CD4-positive, alpha-beta T cell (primary cell): ENCODE measurements around the gene NEK4. TPM values are rescaled to one million over a fixed set of nuclear protein-coding genes. Genes with fewer than 3 reads are reported as not detected.

Experiments
- ATAC-seq: fragments of 200-7000 bp; cut with Tn5 transposase; one replicate; pipeline ENCODE4 v1.10.0; 2022; ENCODE audit warnings: mild to moderate bottlenecking; ENCODE audit not compliant: poor library complexity
- CTCF ChIA-PET: fragments of 350-600 bp; sonication (Branson Sonifier 250); formaldehyde crosslinking; loops from one replicate; lab custom pipeline; 2021; ENCODE audit warnings: antibody characterized with exemption, inconsistent platforms; lab: Charles Lee
- POLR2A ChIA-PET: fragments of 350-600 bp; sonication (Branson Sonifier 250); formaldehyde crosslinking; loops from one replicate; lab custom pipeline; 2021; ENCODE audit warnings: antibody characterized with exemption, inconsistent platforms; lab: Charles Lee
- DNase-seq, 14 experiments: peaks; one replicate each; pipeline ENCODE4 v3.0.0-alpha.2; 2013 to 2020; ENCODE audit warnings: mixed read lengths in 2 of 14
- H3K27ac ChIP-seq, 2 donors: one replicate each; pipeline versions ENCODE4 v1.5.1 to v1.7.0; 2013; ENCODE audit warnings: low read length in 2 of 2, low read depth in 1 of 2, mild to moderate bottlenecking in 1 of 2
- H3K27me3 ChIP-seq, 2 experiments: 1 replicate in 1 of 2; 2 replicates in 1 of 2; pipeline versions ENCODE4 v1.6.1 to v1.7.0; 2013; ENCODE audit warnings: low read length in 2 of 2, control low read depth in 1 of 2, mild to moderate bottlenecking in 1 of 2, moderate library complexity in 1 of 2; ENCODE audit not compliant: insufficient read depth in 2 of 2, control insufficient read depth in 1 of 2
- H3K36me3 ChIP-seq: one replicate; pipeline ENCODE4 v1.6.1; 2013; ENCODE audit warnings: low read length, control low read depth; ENCODE audit not compliant: insufficient read depth
- H3K4me1 ChIP-seq: one replicate; pipeline ENCODE4 v1.6.1; 2013; ENCODE audit warnings: low read length, control low read depth; ENCODE audit not compliant: insufficient read depth
- H3K4me3 ChIP-seq: one replicate; pipeline ENCODE4 v1.5.1; 2013; ENCODE audit warnings: mild to moderate bottlenecking, low read length, moderate library complexity
- H3K9me3 ChIP-seq, 2 experiments: 1 replicate in 1 of 2; 2 replicates in 1 of 2; pipeline versions ENCODE4 v1.6.1 to v1.7.0; 2013; ENCODE audit warnings: low read length in 2 of 2, mild to moderate bottlenecking in 2 of 2, control low read depth in 1 of 2, moderate library complexity in 1 of 2; ENCODE audit not compliant: control insufficient read depth in 1 of 2, insufficient read depth in 1 of 2
- H3K27ac Mint-ChIP-seq: one replicate; pipeline ENCODE4 v1.8.0; 2020; ENCODE audit warnings: mixed read lengths
- H3K27me3 Mint-ChIP-seq: one replicate; pipeline ENCODE4 v1.8.0; 2021; ENCODE audit warnings: mixed read lengths
- H3K36me3 Mint-ChIP-seq: one replicate; pipeline ENCODE4 v1.8.0; 2021; ENCODE audit warnings: low read depth, mixed read lengths
- H3K4me1 Mint-ChIP-seq: one replicate; pipeline ENCODE4 v1.8.0; 2021; ENCODE audit warnings: low read depth, mixed read lengths
- H3K4me3 Mint-ChIP-seq: one replicate; pipeline ENCODE4 v1.8.0; 2020; ENCODE audit warnings: mild to moderate bottlenecking, mixed read lengths
- H3K9me3 Mint-ChIP-seq: one replicate; pipeline ENCODE4 v1.8.0; 2020; ENCODE audit warnings: mixed read lengths
- CTCF ChIP-seq: fragments of 200-600 bp; IDR thresholded peaks from one replicate; pipeline ENCODE4 v1.8.0; 2022; ENCODE audit warnings: antibody characterized with exemption, mild to moderate bottlenecking
- intact Hi-C, 2 experiments: fragments of 100-400 bp; cut with DNase I in 1 of 2; cut with micrococcal nuclease in 1 of 2; formaldehyde crosslinking; loops; one replicate each; pipeline versions ENCODE4 v1.15.1 to v1.9.0; 2023 to 2025; cut with DNase I, micrococcal nuclease
- total RNA-seq, 174 experiments: library from RNA in 2 of 174; stranded (reverse) in 2 of 174; gene quantifications; one replicate each; pipeline ENCODE4 v1.2.3 and lab custom pipeline; 2021 to 2026

Gene NEK4
- total RNA-seq, 2 experiments from 2014 or later, result 6.1 to 6.9 TPM

GRCh38 chr3:52779837-52780585 lies 9.3 kb upstream of the NEK4 start:
- Mint-ChIP-seq H3K27ac (no peak overlapping the region), H3K4me3 (no peak overlapping the region), H3K27me3 (no peaks in the 10 kb centered on the region), H3K9me3 (no peaks in the 10 kb centered on the region), H3K36me3 (no peaks in the 10 kb centered on the region), H3K4me1 (no peaks in the 10 kb centered on the region)
- CTCF ChIA-PET, result no interaction called here
- POLR2A ChIA-PET, result no interaction called here
- no peaks in the 10 kb centered on the region for H3K9me3 ChIP-seq
- intact Hi-C loops, result no loop called here
- DNase-seq (no peak), ATAC-seq (no peak)
- H3K4me3 ChIP-seq, result no peak overlapping the region
- no peaks in the 10 kb centered on the region for H3K4me1 ChIP-seq
- no peaks in the 10 kb centered on the region for H3K36me3 ChIP-seq
- TF ChIP-seq CTCF, result no peak
- no peak overlapping the region for H3K27ac ChIP-seq
- H3K27me3 ChIP-seq, result no peaks in the 10 kb centered on the region

- H3K27ac Mint-ChIP-seq, result no peak overlapping the region
- no peak for ATAC-seq
- no peaks in the 10 kb centered on the region for H3K4me1 ChIP-seq
- no peak overlapping the region for H3K4me3 Mint-ChIP-seq
- CTCF ChIA-PET, result no interaction called here
- no peaks in the 10 kb centered on the region for H3K36me3 Mint-ChIP-seq
- intact Hi-C loops, result no loop called here
- DNase-seq, result peak in 2 of 14 experiments; percentile 59 to 72
- H3K36me3 ChIP-seq, result no peaks in the 10 kb centered on the region
- no peaks in the 10 kb centered on the region for H3K4me1 Mint-ChIP-seq
- no peak overlapping the region for H3K27ac ChIP-seq
- H3K4me3 ChIP-seq, result no peak overlapping the region
- POLR2A ChIA-PET, result no interaction called here
- no peak for TF ChIP-seq CTCF
- no peaks in the 10 kb centered on the region for H3K27me3 ChIP-seq
- no peaks in the 10 kb centered on the region for H3K9me3 Mint-ChIP-seq
- no peaks in the 10 kb centered on the region for H3K27me3 Mint-ChIP-seq
- H3K9me3 ChIP-seq, result no peaks in the 10 kb centered on the region
These were observed 8.5 kb upstream of the NEK4 start for GRCh38 chr3:52779011-52779836.

- Histone ChIP-seq H3K9me3 (no peaks in the 10 kb centered on the region), H3K4me1 (no peaks in the 10 kb centered on the region), H3K27me3 (no peaks in the 10 kb centered on the region), H3K36me3 (no peaks in the 10 kb centered on the region), H3K4me3 (no peak overlapping the region), H3K27ac (no peak overlapping the region)
- TF ChIP-seq CTCF, result no peak
- Mint-ChIP-seq H3K4me3 (no peak overlapping the region), H3K4me1 (no peaks in the 10 kb centered on the region), H3K36me3 (no peaks in the 10 kb centered on the region), H3K9me3 (no peaks in the 10 kb centered on the region), H3K27me3 (no peaks in the 10 kb centered on the region), H3K27ac (no peak overlapping the region)
- CTCF ChIA-PET, result no interaction called here
- intact Hi-C loops, result no loop called here
- ATAC-seq, result no peak
- POLR2A ChIA-PET, result no interaction called here
- DNase-seq, result peak in 2 of 14 experiments; percentile 28 to 49
These were observed 7.4 kb upstream of the NEK4 start for GRCh38 chr3:52777959-52778805.
